ENCODE measurements around the gene RAD51B. TPM values are rescaled to one million over a fixed set of nuclear protein-coding genes. Genes with fewer than 3 reads are reported as not detected.

Gene RAD51B
- total and polyA plus RNA-seq, 9 of the 15 experiments (the other 6 are each of a cell fraction or from before 2014, with no cell fraction given): 8.5 to 17.3 (median 11.3) TPM

DNA sequence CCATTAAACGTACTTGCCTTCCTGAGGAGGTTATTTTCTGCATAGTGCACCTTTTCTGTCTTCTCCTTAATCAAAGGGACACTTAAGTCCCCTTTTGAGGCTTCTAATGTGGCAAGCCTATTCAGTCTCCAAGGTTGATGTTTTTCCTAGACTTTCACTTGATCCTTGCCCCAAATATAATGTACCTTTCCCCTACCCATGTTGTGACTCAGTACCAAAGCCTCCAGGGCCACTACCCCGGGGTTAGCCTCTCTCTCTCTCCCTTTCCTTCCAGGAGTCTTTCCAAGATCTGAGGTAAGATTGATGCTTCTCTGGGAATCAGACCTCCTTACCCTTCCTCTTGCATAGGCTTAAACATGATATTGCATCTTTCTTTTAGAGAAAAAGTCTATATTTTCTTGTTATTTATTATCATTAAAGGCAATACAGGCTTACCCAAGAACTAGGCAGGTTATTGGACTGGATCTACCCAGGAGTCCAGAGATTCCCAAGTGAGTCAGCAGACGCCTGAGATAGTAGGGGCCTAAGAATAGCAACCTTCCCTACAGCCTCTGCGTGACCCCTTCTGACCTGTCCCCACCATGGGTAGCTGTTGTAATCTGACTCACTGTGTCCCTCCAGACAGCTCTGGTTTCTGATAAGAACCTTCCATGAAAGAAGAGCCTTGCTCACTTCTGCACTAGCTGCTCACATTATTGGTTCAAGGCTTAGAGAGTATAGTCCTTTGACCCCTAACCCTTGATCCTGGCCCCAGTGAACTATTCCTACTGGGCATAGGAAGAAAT, 800.4 kb downstream of the RAD51B start (continued):
- TF ChIP-seq, protein P1, sequence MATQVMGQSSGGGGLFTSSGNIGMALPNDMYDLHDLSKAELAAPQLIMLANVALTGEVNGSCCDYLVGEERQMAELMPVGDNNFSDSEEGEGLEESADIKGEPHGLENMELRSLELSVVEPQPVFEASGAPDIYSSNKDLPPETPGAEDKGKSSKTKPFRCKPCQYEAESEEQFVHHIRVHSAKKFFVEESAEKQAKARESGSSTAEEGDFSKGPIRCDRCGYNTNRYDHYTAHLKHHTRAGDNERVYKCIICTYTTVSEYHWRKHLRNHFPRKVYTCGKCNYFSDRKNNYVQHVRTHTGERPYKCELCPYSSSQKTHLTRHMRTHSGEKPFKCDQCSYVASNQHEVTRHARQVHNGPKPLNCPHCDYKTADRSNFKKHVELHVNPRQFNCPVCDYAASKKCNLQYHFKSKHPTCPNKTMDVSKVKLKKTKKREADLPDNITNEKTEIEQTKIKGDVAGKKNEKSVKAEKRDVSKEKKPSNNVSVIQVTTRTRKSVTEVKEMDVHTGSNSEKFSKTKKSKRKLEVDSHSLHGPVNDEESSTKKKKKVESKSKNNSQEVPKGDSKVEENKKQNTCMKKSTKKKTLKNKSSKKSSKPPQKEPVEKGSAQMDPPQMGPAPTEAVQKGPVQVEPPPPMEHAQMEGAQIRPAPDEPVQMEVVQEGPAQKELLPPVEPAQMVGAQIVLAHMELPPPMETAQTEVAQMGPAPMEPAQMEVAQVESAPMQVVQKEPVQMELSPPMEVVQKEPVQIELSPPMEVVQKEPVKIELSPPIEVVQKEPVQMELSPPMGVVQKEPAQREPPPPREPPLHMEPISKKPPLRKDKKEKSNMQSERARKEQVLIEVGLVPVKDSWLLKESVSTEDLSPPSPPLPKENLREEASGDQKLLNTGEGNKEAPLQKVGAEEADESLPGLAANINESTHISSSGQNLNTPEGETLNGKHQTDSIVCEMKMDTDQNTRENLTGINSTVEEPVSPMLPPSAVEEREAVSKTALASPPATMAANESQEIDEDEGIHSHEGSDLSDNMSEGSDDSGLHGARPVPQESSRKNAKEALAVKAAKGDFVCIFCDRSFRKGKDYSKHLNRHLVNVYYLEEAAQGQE (IDR thresholded peaks at IDR 0.05; ENCODE audit: borderline replicate concordance): peak; percentile 55; the same call in 1 of the 2 replicates
- TF ChIP-seq, protein P1 (CRISPR knock-in tag; IDR thresholded peaks at IDR 0.05; ENCODE audit: low read depth): no peak
- TF ChIP-seq, protein P2, sequence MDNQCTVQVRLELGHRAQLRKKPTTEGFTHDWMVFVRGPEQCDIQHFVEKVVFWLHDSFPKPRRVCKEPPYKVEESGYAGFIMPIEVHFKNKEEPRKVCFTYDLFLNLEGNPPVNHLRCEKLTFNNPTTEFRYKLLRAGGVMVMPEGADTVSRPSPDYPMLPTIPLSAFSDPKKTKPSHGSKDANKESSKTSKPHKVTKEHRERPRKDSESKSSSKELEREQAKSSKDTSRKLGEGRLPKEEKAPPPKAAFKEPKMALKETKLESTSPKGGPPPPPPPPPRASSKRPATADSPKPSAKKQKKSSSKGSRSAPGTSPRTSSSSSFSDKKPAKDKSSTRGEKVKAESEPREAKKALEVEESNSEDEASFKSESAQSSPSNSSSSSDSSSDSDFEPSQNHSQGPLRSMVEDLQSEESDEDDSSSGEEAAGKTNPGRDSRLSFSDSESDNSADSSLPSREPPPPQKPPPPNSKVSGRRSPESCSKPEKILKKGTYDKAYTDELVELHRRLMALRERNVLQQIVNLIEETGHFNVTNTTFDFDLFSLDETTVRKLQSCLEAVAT (IDR thresholded peaks at IDR 0.05): no peak
- TF ChIP-seq C11orf30 (IDR thresholded peaks at IDR 0.05; ENCODE audit: low read depth) (peak; percentile 74), ZNF217 (CRISPR knock-in tag; IDR thresholded peaks at IDR 0.05) (no peak)

Measured in K562 (cell line).